Left lung (tissue), 10 donors: ENCODE measurements around the gene PLXNA1. TPM values are rescaled to one million over a fixed set of nuclear protein-coding genes. Genes with fewer than 3 reads are reported as not detected.

Experiments used
- ATAC-seq: fragments of 200-7000 bp; cut with Tn5 transposase; one replicate; pipeline ENCODE4 v1.9.1; 2020; ENCODE audit warnings: moderate library complexity
- DNase-seq, 4 donors: peaks; one replicate each; pipeline ENCODE4 v3.0.0-alpha.2; 2013 to 2020
- H3K27ac ChIP-seq, 2 donors: fragments of 200-600 bp; sonication (generic) in 1 of 2; one replicate each; pipeline versions ENCODE4 v1.5.0 to v1.8.0; 2020 to 2021
- H3K27me3 ChIP-seq, 2 donors: fragments of 200-600 bp; sonication (generic) in 1 of 2; one replicate each; pipeline versions ENCODE4 v1.5.0 to v1.8.0; 2020 to 2021
- H3K36me3 ChIP-seq, 2 donors: fragments of 200-600 bp; sonication (generic) in 1 of 2; one replicate each; pipeline versions ENCODE4 v1.5.0 to v1.8.0; 2020 to 2021
- H3K4me1 ChIP-seq, 2 donors: fragments of 200-600 bp; one replicate each; pipeline ENCODE4 v1.8.0; 2021
- H3K4me3 ChIP-seq, 2 donors: fragments of 200-600 bp; sonication (generic) in 1 of 2; one replicate each; pipeline versions ENCODE4 v1.5.0 to v1.8.0; 2020 to 2021; ENCODE audit warnings: mild to moderate bottlenecking in 1 of 2
- H3K9me3 ChIP-seq, 2 donors: fragments of 200-600 bp; sonication (generic) in 1 of 2; one replicate each; pipeline versions ENCODE4 v1.5.0 to v1.8.0; 2020 to 2021
- intact Hi-C, 2 donors: fragments of 100-400 bp; cut with DNase I; formaldehyde crosslinking; loops; one replicate each; pipeline versions ENCODE4 v1.11.2 to v1.14.2; 2022
- polyA plus RNA-seq, 6 donors: library from polyadenylated mRNA; unstranded; fragments of 120-200 nt; gene quantifications; one replicate each; pipeline ENCODE4 v1.2.1, GENCODE V29; 2013; ENCODE audit not compliant: insufficient read length in 6 of 6
- total RNA-seq, 2 donors: library from RNA; stranded (reverse); fragmentation: NEBNext Ultra II Directional; extraction: Animal tissue kit (Norgen Biotek cat#: 25700); gene quantifications; one replicate each; pipeline ENCODE4 v1.2.1, GENCODE V29; 2021
- TF ChIP-seq, protein P1 (sequence below), 2 donors: fragments of 200-600 bp; sonication (generic) in 1 of 2; IDR thresholded peaks; one replicate each; pipeline versions ENCODE4 v1.5.0 to v1.8.0; 2021; ENCODE audit warnings: antibody characterized with exemption in 2 of 2
- donor health status: DM: no; HTN: yes; CAD: no.
- donor health status: DM: no; HTN: no; CAD: no.

PLXNA1 gene
- total and polyA plus RNA-seq, 8 donors: 27.2 to 64.6 (median 32.0) TPM

DNA sequence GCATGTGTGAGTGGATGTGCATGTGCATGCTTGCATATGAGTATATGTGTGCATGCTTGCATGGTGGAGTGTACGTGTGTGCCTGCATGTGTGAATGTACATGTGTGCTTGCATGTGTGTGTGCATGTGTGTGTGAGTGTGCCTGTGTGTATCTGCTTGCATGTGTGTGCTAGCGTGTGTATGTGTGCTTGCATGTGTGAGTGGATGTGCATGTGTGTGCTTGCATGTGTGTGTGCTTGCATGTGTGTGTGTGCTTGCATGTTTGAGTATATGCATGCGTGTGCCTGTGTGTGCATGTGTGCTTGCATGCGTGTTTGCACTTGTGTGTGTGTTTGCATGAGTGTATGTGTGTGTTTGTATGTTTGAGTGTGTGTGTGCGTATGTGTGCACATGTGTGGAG is 4.6 kb upstream of the PLXNA1 start:
- ATAC-seq (no peak), DNase-seq (no peak)
- Histone ChIP-seq H3K9me3 (peaks cover 0 to 17% of the 10 kb centered on the region in 2 donors), H3K4me3 (no peak overlapping the region), H3K36me3 (no peaks in the 10 kb centered on the region), H3K27me3 (peaks cover 0 to 43% of the 10 kb centered on the region in 2 donors), H3K27ac (no peak overlapping the region), H3K4me1 (peaks cover 6 to 10% of the 10 kb centered on the region in 2 donors)
- intact Hi-C loops: no loop called here
- TF ChIP-seq, protein P1, sequence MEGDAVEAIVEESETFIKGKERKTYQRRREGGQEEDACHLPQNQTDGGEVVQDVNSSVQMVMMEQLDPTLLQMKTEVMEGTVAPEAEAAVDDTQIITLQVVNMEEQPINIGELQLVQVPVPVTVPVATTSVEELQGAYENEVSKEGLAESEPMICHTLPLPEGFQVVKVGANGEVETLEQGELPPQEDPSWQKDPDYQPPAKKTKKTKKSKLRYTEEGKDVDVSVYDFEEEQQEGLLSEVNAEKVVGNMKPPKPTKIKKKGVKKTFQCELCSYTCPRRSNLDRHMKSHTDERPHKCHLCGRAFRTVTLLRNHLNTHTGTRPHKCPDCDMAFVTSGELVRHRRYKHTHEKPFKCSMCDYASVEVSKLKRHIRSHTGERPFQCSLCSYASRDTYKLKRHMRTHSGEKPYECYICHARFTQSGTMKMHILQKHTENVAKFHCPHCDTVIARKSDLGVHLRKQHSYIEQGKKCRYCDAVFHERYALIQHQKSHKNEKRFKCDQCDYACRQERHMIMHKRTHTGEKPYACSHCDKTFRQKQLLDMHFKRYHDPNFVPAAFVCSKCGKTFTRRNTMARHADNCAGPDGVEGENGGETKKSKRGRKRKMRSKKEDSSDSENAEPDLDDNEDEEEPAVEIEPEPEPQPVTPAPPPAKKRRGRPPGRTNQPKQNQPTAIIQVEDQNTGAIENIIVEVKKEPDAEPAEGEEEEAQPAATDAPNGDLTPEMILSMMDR (IDR thresholded peaks at IDR 0.05): no peak

DNA sequence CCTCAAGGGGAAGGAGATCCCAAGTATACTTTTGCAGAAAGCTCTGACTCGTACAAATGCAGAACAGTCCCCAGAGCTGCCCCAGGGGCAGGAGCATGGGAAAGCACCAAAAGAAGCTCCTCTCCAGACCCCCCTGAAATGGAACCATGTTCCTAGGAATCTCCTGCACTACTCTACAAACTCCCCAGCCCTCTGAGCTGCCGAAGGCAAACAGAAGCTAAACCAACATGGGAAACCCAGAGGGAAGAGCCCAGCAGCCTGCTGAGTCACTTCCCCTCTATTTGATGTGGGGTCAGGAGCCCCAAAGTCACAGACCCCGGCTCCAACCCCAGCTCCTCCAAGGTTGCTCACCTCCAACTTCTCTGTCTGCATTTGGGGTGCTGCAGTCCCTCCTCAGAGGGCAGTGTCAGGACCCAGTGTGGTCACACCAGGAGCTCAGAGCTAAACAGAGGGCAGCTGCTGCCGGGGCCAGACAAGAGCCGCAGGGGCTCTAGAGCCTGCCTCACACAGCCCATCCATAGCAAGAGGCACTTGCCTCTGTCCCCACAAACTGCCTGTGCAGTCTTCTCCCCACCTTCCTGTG is 3.8 kb upstream of the PLXNA1 start:
- DNase-seq: peak in 1 of 4 donors; percentile 51
- no peak for ATAC-seq

DNA sequence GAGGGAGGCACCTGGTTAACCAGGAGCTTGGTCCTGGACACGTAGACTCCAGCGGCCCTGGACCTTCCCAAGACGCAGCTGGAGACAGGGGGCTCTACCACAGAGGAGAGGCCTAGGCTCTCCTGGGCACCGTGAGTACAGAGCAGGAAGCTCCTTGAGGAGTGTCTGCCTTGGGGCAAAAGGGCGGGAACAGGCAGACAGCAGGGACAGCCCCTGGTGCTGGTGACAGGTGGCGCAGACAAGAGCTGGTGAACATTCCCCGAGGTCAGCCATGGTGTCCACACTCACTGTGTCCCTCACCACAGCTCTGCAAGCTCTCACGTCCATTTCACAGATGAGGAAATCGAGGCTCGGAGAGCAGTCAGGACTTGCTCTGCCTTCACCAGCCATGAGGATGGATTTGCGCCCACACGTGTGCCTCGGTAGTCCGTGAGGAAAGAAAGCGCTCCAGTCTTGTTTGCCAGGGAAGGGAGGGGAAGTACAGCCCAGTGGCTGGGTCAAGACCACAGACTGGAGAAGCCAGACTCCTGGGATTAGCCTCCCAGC is 2.6 kb upstream of the PLXNA1 start:
- DNase-seq (peak in 1 of 4 donors; percentile 22), ATAC-seq (no peak)
- Histone ChIP-seq H3K36me3 (no peaks in the 10 kb centered on the region), H3K27me3 (peaks cover 0 to 62% of the 10 kb centered on the region in 2 donors), H3K9me3 (peaks cover 0 to 2% of the 10 kb centered on the region in 2 donors), H3K4me1 (peaks cover 12 to 26% of the 10 kb centered on the region in 2 donors), H3K4me3 (no peak overlapping the region), H3K27ac (no peak overlapping the region)
- TF ChIP-seq, protein P1 (IDR thresholded peaks at IDR 0.05): no peak
- intact Hi-C loops: loop anchor here in 1 of 2 donors (5.0 kb wide), 2 partner anchors 228 to 298 kb away; no protein-coding TSS in a partner anchor

More for the DNA sequence above, 3.8 kb upstream of the PLXNA1 start:
- intact Hi-C loops: no loop called here
- TF ChIP-seq, protein P1 (IDR thresholded peaks at IDR 0.05): no peak
- H3K4me1 ChIP-seq: peaks cover 7 to 15% of the 10 kb centered on the region in 2 donors
- no peak overlapping the region for H3K4me3 ChIP-seq
- no peaks in the 10 kb centered on the region for H3K36me3 ChIP-seq
- peaks cover 0 to 50% of the 10 kb centered on the region in 2 donors for H3K27me3 ChIP-seq
- no peak overlapping the region for H3K27ac ChIP-seq
- H3K9me3 ChIP-seq: peaks cover 0 to 14% of the 10 kb centered on the region in 2 donors

DNA sequence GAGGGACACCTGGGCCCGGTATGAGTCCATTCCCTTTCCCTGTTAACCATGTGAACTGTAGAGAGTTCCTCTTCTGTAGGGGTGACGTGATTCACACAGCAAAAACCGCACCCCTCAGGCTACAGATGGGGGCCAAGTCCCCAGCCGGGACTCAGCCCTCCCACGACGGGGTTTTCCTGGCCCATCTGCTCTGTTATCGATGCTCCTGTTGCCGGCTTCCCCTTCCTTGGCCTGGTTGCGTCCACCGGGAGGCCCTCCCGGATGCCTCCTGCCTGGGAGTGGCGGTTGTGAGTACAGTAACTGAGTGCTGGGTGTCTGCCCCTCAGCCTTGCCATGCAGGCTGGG is 817 bp upstream of the PLXNA1 start:
- Histone ChIP-seq H3K27ac (peak overlapping the region; percentile 11 to 84), H3K9me3 (no peaks in the 10 kb centered on the region), H3K36me3 (no peaks in the 10 kb centered on the region), H3K4me3 (peak overlapping the region; percentile 33 to 47), H3K27me3 (peaks cover 0 to 62% of the 10 kb centered on the region in 2 donors), H3K4me1 (peaks cover 12 to 30% of the 10 kb centered on the region in 2 donors)
- DNase-seq (peak in 1 of 4 donors; percentile 60), ATAC-seq (peak; percentile 22)
- intact Hi-C loops: loop anchor here in 1 of 2 donors (5.0 kb wide), 2 partner anchors 230 to 300 kb away; no protein-coding TSS in a partner anchor
- TF ChIP-seq, protein P1 (IDR thresholded peaks at IDR 0.05): no peak

DNA sequence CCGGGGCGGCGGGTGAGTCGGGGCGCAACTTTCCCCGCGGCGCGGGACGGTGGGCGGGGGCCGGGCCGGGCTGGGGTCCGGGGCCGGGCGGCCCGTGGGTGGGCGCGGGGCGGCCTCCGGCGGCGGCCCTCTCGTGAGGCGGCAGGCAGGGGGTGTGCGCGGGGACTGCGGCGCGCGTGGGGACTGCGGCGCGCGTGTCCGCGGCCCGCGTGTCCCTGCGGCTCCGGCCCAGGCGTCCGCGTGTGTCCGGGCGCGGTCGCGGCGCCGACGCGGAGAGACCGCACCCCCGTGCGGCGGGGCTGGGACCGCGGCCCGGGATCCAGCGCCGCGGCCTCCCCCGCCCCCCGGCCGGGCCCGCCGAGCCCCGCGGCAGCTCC is 349 bp downstream of the PLXNA1 start:
- H3K36me3 ChIP-seq: peaks cover 0 to under 1% of the 10 kb centered on the region in 2 donors
- H3K27me3 ChIP-seq: peaks cover 0 to 62% of the 10 kb centered on the region in 2 donors
- peak overlapping the region; percentile 66 to 76 for H3K4me3 ChIP-seq
- ATAC-seq: peak; percentile 1
- DNase-seq: peak in 1 of 4 donors; percentile 78
- no peak overlapping the region for H3K27ac ChIP-seq
- intact Hi-C loops: loop anchor here in 1 of 2 donors (5.0 kb wide), 2 partner anchors 231 to 301 kb away; no protein-coding TSS in a partner anchor
- peaks cover 12 to 30% of the 10 kb centered on the region in 2 donors for H3K4me1 ChIP-seq
- TF ChIP-seq, protein P1 (IDR thresholded peaks at IDR 0.05): no peak
- H3K9me3 ChIP-seq: no peaks in the 10 kb centered on the region
